Astrocyte (in vitro differentiated cells and primary cell): ENCODE data around the gene OR2T2.

ENCODE experiments used
- EZH2 ChIP-seq: IDR thresholded peaks from 2 replicates; pipeline ENCODE4 v1.6.1; 2012; ENCODE audit warnings: mild to moderate bottlenecking, low read length, inconsistent platforms; ENCODE audit not compliant: insufficient read depth
- TF ChIP-seq, protein P1 (sequence below): IDR thresholded peaks from 2 replicates; pipeline ENCODE4 v1.5.1; 2011; ENCODE audit warnings: low read depth, mild to moderate bottlenecking, inconsistent platforms, low read length, moderate library complexity; ENCODE audit not compliant: insufficient read depth

DNA sequence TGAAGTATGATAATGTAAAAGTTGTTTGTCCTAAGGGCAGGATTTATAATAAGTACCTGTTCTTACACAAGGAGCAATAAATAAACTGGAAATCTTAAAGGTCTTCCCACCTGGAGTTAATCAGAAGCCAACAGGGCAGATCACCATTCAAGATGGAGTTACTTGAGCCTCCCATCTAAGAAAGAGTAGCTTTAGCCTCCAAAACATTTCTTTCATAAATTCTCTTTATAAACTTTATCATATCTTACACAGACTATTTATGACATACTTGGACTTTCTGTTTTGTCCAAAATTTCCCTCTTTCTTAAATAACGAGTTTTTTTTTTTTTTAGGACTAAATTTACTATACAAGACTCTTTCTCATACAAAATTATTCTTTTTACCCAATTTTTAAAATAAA, 24.1 kb upstream of the OR2T2 start:
- TF ChIP-seq EZH2: no peak
- TF ChIP-seq, protein P1, sequence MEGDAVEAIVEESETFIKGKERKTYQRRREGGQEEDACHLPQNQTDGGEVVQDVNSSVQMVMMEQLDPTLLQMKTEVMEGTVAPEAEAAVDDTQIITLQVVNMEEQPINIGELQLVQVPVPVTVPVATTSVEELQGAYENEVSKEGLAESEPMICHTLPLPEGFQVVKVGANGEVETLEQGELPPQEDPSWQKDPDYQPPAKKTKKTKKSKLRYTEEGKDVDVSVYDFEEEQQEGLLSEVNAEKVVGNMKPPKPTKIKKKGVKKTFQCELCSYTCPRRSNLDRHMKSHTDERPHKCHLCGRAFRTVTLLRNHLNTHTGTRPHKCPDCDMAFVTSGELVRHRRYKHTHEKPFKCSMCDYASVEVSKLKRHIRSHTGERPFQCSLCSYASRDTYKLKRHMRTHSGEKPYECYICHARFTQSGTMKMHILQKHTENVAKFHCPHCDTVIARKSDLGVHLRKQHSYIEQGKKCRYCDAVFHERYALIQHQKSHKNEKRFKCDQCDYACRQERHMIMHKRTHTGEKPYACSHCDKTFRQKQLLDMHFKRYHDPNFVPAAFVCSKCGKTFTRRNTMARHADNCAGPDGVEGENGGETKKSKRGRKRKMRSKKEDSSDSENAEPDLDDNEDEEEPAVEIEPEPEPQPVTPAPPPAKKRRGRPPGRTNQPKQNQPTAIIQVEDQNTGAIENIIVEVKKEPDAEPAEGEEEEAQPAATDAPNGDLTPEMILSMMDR: no peak
